ENCODE measurements around the gene RRH. TPM values are rescaled to one million over a fixed set of nuclear protein-coding genes. Genes with fewer than 3 reads are reported as not detected.
"Not testable (repeated sequence)": the region's sequence is repeated elsewhere in the genome, so short reads cannot be mapped to it uniquely, and the experiment has no call there.

RRH gene, protein sequence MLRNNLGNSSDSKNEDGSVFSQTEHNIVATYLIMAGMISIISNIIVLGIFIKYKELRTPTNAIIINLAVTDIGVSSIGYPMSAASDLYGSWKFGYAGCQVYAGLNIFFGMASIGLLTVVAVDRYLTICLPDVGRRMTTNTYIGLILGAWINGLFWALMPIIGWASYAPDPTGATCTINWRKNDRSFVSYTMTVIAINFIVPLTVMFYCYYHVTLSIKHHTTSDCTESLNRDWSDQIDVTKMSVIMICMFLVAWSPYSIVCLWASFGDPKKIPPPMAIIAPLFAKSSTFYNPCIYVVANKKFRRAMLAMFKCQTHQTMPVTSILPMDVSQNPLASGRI
- polyA plus RNA-seq (ENCODE audit: insufficient read length in 10 of 10) = under 1 TPM; 0.15 to 0.64 (median 0.32) TPM
- long read RNA-seq, donor 1 = 0 reads
- long read RNA-seq, donor 2 = 0 reads
- long read RNA-seq, donor 3 = 0 reads
- long read RNA-seq, donor 4 = 0 reads
- long read RNA-seq, donor 5 = 0 reads
- long read RNA-seq, donor 6 = 0 reads
- long read RNA-seq, donor 7 = 0 reads
- long read RNA-seq, donor 8 = 0 reads
- long read RNA-seq, donor 9 = 0 reads

DNA sequence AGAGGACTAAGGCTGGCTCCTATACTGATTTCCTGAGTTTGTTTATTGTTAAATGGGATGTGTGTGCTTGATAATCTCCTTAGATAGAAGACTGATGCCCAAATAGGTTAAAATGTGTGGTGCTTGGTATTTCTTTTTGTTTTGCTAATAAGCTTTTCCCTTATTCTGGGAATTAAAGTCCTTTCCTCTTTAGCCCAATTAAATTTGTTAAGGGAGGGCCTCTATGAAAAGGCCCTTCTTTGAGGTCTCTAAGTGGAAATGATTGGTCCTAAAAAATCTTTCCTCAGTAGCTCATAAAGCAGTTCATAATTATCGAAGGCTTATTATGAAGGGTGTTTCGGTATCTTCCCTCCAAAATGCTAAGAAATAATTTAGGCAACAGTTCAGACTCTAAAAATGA lies at the start of gene RRH:
RRH (plus strand) TSS at position 301 of the 400 bp plus-strand sequence; CDS start at position 357, 56 bp downstream.
- DNase-seq = no peak

DNA sequence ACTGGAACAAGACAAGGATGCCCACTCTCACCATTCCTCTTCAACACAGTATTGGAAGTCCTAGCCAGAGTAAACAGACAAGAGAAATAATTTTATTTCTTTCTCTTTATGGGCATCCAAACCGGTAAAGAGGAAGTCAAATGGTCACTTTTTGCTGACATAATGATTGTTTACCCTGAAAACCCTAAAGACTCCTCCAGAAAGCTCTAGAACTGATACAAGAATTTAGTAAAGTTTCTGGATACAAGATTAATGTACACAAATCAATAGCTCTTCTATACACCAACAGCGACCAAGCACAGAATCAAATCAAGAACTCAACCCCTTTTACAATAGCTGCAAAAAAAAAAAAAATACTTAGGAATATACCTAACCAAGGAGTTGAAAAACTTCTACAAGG lies 45.7 kb upstream of the RRH start:
- not testable (repeated sequence) for DNase-seq

DNA sequence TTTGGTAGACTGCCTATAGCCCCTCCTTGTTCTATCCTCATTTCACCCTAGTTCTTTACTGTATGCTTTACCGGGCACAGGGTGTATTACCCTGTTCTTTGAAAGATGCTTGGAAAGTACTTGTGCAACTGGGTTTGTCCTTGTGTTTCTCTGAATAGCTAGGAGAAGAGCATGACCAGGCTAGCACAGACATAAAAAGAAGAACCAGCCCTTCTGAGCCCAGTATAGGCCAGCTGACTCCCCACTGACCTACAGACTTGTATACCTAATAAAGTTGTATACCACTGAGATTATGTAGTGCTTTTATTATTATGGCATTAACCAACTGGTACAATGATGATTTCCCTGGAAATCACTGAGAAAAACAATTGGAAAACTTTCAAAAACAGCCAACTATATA lies 40.9 kb upstream of the RRH start:
- no peak for DNase-seq

DNA sequence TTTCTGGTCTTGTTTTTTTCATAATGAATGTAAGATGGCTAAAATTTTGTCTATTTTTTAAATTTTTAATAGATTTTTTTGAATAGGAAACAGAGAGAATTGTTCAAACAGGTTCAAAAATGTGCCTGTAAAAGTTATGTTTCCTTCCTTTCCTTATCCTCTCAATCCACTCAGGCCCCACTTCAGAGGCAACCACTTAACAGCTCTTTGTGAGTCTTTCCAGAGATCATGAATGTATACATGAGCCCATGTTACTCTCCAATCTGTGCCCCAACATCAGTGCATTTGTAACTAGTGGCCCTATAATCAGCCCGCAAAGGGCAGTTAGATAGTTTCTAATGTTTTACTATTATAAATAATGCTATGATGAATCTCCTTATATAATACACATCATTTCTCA lies 40.0 kb upstream of the RRH start:
- DNase-seq = no peak

DNA sequence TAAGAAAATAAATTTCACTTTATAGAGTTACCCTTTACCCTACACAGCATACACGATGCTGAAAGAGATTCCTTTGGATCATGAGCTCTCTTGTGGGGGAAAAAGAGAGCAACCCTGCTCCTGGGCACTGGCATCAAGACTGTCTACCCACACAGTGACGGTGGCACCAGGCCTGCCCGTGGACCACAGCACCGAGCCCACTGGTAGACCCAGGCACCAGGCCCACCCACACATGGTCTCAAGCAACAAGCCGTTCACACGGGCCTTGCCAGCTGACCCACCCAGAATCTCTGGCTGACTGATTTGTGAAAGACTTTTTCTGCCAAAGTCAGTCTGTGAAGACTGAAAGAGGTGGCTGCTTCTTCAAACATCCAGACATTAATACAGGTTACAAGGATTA lies 32.7 kb upstream of the RRH start:
- no peak for DNase-seq

DNA sequence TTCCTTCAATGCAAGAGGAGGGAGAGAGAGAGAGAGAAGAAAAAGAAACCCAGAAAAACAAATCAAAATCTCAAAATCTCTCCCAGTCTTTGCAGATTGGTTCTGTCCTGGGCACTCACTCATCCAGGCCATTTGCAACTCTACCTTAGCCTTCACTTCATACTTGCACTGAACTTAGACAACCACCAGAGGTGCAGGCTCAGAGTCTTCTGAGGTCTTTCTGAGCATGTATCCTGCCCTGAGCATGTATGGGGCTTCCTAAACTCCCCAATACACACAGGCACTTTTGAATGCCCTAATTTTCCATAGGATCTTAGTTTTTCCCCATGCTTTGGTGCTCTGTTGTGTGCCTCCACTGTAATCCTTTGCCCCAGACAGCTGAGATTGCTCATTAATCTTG lies 28.9 kb upstream of the RRH start:
- DNase-seq = no peak

DNA sequence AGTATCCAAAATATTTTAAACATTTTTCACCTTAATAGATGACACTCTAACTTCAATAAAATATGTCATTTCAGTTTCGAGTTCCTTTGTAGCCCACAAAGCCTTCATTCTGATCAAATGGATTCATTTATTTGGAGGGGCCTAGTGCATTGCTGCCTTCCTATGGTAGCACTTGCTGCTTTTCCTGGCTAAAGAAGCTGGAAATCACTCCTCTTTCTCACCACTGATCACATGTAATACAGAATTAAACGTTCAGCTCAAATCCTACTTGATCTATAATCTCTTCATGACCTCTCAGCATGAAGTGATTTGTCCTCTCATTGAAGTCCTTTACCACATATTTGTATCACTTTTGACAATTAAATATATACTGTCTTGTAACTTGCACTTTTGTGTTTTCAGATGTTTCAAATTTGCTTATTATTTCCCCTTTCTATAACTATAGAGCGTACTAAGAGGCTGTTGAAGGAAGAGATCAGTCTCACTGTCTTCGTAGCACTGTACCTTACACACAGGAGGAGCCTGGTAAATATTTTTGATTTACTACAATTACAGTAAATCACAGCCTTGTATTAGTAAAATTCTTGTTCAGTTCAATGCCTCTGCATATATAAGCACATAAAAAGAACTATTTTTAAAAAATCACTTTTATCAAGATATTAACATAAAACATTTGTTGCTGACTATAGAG lies 26.5 kb upstream of the RRH start:
- no peak for DNase-seq

DNA sequence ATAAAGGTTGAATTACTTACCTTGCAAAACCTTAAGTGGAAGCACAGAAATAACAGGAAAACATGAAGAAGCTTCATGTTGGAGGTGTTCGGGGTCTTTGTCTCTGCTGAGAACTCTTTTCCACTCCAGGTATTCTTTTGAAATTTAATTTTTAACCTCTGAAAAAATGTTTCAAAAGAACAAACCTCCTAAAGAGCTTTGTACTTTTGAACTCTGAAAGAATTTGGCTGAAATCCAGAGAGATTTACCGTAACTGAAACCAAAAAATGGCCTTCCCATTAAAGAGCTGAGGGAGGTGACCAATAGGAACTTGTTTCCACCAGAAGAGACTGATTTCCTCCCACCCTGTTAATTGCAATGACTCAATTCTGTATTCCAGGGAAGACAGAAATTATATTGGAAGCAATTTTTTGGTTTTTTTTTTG lies 25.9 kb upstream of the RRH start, which contains the start of gene CFI:
CFI (minus strand) TSS at position 105 of the 425 bp plus-strand sequence; CDS start at position 77, 28 bp downstream.
- peak in 2 of 3 donors; percentile 27 to 54 for DNase-seq

DNA sequence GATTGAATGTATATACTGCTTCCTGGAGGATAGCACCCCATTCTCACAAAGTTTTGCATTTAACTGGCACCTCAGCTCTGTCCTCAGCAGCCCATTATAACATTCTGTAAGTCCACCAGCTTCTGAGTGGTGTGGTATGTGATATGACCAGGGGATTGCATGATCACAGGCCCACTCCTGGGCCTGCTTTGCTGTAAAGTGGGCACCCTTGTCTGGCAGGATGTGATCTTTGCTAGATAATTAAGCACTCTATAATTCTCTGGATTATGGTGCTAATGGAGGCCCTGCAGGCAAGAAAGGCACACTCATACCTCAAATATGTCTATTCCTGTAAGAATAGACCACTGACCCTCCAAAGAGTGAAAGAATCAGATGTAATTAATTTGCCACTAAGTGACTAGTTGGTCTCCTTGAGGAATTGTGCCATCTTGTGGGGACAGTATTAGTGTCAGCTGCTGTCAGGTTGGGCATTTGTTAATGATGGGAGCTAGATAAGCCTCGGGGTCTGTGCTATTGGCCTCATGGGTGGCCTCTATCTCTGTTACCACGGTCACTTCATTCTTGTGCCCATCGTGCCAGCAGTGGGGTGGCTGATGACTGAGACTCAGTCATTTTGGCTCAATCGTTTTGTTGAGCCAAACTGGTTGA lies 23.7 kb upstream of the RRH start:
- peak in 2 of 3 donors; percentile 16 to 32 for DNase-seq

DNA sequence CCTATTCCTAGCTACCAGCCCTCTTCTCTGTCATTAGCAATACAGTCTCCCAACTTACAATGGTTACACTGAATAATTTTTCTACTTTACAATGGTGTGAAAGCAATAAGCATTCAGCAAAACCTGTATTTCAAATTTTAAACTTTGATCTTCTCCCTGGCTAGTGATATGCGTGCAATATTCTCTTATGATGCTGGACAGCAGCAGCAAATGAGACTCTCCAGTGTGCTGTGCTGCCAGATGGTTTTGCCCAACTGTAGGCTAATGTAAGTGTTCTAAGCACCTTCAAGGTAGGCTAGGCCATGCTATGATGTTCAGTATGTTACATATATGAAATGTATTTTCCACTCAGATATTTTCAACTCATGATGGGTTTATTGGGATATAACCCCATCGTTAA lies 18.1 kb upstream of the RRH start:
- DNase-seq = no peak

DNA sequence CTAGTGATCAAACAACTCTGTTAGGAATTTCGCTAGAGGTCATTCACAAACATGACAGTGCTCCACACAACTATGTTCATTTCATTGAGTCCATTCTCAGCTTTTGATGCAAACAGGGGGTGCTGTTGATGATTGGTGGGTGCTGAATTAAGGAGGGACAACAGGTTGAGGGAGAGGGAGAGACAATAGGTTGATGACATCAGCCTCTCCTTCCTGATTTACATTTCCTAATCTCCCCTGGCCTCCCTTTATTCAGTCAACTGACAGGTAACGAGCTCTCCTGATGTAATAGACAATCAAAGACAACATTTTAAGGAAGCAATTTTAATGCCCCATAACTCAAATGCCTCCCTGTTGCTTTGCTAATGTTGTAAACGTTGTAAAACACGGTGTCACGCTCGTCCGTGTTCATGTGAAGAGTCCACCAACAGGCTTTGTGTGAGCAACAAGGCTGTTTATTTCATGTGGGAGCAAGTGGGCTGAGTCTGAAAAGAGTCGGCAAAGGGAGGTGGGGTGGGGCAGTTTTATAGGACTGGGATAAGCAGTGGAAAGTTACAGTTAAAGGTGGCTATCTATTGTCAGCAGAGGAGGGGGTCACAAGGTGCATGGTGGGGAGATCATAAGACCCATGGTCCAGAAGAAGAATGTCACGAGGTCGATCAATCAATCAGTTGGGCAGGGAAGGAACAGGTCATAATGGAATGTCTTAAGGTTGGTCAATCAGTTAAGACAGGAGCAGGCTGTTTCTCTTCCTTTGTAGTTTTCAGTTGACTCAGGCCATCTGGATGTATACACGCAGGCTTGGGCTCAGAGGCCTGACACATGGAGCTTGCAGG lies 17.0 kb upstream of the RRH start:
- no peak for DNase-seq

DNA sequence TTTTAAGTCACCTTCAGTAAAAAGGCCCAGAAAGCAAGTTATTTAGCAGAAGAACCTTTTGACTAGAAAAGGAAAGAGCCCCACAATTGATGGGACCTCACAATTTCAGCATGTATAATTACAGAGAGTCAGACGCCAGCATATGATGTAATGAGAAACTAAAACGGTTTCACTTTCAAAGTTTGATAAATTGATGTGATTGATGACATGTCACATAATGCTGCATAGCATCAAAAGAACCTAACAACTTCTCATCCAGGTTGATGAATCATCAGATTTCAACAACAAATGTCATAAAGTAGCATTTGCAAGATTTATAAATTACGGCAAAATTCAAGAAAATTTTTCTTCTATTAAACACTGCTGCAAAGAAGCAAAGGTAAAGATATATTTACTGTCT lies 16.1 kb upstream of the RRH start:
- no peak for DNase-seq

DNA sequence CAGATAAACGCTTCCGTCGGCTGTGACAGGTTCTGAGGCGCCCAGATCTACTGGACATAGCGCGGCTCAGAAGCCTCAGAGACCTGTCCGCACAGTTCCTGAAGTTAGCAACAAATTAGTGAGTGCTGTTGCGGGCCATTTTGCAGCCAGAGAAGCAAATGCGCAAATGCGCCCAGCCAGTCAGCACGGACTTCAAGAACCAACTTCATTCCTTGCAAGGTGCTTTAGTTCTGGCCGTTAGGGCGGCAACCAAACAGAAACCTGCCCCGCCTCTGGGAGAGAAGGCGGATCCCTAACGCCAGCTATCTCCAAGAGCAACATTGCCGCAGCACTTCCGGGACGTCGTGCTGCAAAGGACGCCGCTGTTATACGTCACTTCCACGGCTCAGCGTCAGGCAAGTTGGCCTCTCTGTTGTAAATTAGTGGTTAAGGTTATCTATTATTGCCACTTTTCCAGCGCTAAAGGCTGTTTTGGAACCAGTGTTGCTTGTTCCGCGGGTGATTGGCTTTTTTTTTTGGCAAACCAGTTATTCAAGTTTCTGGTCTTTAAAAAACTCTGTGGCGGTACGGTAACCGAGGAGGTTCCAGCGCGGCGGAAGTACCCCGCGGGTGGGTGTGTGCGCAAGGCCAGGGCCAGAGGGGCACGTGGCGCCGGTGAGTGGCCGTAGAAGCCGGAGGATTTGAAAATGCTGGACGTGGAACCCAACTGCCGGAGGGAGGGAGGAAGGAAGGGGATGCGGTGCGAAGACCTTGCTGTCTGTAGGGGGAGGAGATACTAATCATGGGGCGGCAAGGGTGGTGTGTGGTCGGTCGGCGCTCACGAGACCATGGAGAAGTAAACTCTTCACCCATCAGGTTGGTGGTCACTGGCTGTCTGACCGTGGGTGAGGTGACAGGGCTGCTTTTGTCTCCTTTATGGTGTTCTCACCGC lies 12.4 kb upstream of the RRH start, which contains the start of gene GAR1:
GAR1 (plus strand) TSS at position 612 of the 931 bp plus-strand sequence. CDS start 403 bp downstream, outside the sequence.
- DNase-seq = peak; percentile 93 to 98 (median 95)

DNA sequence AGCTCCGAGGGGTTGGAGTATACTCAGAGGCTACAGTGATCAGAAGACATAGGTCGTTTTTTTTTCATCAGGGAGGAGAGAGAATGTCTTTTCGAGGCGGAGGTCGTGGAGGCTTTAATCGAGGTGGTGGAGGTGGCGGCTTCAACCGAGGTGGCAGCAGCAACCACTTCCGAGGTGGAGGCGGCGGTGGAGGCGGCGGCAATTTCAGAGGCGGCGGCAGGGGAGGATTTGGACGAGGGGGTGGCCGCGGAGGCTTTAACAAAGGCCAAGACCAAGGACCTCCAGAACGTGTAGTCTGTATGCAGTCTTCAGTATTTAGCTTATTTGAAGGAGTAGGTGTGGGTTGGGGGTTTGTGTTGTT lies 11.7 kb upstream of the RRH start:
- DNase-seq = no peak

DNA sequence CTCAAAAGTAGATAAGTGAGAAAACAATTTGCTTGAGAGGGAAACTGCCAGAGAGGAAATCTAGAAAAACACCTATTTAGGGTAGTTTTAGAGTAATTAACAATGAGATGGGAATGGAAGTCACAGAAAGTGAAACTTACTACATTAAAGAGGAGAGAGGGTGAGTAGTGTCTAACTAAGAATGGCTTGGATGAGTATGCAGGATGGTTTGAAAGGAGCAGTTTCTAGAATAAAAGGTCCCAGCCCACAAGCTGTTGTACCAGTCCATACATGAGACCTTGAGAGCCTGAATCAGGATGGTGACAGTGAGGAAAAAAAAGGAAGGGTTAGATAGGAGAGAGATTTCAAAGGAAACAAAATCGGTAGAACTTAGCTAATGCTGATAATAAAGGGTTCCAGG lies 10.9 kb upstream of the RRH start:
- no peak for DNase-seq

DNA sequence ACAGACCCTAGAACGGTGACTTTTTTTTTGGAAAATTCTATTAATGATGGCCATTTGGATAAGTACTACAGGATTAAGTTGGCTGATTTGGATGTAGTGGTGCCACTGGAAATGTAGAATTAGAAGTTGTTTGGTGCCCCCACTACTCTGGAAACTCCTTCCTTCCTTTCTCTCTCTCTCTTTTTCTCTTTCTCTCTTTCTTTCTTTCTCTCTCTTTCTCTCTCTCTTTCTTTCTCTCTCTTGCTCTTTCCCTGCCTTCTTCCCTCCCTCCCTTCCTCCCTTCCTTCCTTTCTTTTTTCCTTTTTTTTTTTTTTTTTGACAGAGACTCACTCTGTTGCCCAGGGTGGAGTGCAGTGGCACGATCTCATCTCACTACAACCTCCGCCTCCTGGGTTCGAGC lies 9.5 kb upstream of the RRH start:
- DNase-seq = no peak

DNA sequence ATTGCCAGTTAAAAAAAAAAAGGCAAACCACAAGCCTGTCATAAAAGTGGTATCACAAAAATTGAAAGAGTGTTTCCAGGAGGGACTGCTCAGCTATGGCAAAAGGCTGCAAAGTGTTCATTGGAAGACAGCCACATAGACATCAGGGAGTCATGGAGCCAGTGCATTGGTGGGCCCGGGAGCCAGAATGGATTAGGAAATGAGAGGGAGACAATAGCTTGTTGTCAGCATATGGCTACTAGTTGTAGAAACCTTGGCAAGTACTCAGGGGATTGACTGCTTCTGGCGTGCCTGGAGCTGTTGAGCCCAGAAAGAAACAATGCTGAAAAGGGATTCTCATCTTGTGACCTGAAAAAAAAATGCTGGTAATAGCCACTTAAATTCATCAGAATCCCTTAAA lies 7.2 kb upstream of the RRH start:
- DNase-seq = no peak

DNA sequence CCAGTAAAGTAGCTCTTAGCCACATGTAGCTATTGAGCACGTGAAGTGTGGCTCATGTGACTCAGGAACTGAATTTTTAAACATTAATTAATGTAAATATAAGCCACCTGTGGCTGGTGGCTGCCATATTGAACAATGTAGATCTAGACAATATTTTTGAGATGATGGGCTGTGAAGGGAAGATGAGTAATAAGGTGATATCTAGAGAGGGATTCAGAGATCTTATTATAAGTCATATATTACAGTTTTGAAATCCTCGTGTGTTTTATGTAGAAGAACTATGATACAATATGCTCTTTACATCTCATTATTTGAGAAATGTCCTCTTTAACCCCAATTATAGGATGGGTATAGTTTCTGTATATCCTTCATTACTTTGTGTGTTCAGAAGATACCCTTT lies 6.6 kb upstream of the RRH start:
- DNase-seq = no peak

DNA sequence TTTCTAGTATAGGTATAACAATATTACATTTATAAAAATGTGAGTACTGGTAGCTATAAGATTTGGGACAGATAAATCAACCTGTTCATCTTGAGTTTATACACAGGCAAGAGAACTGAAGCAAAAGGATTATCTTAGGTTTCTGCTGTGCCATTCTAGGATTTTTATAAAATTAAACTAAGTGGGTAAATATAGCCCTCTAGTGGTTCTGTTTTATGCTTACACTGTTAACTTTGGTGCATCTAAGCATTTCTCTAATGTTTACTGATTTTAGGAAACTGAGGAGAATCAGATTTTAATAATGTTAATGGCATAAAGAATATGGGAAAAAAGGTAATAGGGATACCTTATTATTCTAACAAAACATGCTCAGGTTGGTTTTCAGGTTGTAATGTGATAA lies 1.1 kb upstream of the RRH start:
- DNase-seq = peak in 1 of 3 donors; percentile 23

DNA sequence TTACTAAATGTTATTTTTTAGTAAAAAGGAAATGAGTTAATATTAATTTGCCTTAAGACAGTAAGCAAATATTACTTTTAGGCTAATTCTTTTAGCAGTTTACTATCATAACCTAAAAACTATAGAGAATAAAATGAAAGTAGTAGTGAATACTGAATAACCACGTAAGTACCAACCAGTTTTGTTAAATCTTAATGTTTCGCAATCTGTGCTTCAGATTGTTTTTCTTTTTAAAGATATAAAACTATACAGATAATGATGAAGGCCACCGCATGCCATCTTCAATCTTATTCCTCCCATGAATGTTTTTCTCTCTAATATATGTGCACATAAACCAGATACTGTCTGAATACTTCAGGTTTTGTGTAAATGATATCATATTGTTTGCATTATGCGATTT lies 6.0 kb downstream of the RRH start:
- DNase-seq = no peak
